Stimulated activated CD4-positive, alpha-beta T cell treated with anti-CD3 and anti-CD28 coated beads, Interleukin-4, amount 100 ng/mL, for 48 hours (primary cell): ENCODE results near the gene GRIN2C.
"Not testable (repeated sequence)": the region's sequence is repeated elsewhere in the genome, so short reads cannot be mapped to it uniquely, and the experiment has no call there.

Experiments used
- DNase-seq, 2 donors: peaks; one replicate each; pipeline ENCODE4 v3.0.0-alpha.2; 2020; ENCODE audit warnings: low read depth in 2 of 2

GRIN2C gene

DNA sequence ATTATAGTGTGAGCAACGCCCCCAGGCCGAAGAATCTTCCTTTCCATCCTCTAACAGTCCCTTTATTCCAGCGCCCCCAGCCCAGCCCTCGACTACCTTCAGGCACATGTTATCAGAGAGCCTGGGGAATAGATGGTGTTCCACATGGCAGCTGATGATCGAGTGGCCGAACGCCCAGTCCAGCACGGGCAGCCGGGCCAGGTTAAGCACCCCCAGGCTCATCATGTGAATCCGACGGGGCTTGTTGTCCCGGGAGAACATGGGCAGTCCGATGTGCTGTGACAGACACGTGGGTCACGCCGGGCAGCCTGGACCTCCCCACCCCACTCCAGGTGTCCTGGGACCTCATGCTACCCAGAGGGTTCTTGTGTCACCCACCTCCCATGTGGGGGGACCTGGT, 19.6 kb upstream of the GRIN2C start:
- no peak for DNase-seq

DNA sequence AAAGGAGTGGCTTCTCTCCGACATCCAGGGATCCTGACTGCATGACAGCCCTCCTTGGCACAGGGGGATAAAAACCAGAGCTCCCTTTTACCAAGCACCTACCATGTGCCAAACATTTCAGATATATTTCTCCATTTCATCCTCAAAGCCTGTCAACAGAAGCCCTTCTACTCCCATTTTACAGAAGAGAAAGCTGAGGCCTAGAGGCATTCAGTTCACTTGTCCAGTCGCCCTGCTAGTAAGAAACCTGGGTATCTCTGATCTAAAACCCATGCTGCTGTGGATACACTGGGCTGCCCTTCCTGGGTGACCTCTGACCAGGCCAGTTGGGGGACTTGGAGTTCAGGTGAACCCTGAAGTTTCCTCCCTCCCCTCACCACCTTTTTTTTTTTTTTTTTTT, 19.0 kb upstream of the GRIN2C start:
- no peak for DNase-seq

DNA sequence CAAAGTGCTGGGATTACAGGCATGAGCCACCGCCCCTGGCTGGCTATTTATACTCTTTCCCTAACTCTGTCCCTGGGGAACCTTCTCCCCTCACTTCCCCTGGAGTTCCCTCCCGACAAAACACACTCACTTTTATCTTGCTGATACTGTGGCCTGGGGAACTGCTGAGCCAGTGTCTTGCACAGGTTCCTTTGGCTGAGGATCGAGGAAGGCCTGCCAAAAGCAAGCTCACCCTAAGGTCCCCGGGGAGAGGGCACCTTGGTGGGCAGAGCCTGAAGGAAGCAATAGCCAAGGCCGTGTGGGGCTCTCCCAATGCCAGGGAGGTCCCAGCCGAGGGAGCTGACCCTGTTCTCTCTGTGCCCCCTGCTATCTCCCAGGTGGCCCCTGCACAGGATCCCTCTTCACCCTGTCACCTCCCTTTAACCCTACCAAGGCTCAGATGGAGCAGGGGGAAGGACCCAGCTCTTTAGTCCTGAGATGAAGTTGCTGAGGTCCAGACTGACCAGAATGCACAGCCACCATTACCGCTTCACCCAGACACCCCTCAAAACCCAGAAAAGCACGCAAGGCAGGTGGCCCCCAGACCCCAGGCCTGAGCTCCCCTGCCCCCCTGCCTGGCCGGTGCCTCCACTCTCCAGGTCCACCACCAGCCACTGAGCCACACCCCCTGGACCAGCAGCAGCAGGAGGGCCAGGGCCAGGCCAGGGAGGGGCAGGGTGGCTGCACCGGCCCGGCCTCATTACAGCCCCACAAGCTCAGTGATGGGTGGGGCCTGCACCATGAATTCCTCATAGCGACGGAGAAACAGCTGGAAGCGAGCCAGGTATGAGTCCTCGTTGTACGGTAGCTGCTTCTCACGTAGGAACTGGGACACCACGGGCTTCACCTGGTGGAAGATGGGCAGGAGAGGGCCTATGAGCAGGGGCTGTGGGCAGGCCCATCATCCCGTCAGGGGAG, 18.2 kb upstream of the GRIN2C start:
- DNase-seq, result no peak

DNA sequence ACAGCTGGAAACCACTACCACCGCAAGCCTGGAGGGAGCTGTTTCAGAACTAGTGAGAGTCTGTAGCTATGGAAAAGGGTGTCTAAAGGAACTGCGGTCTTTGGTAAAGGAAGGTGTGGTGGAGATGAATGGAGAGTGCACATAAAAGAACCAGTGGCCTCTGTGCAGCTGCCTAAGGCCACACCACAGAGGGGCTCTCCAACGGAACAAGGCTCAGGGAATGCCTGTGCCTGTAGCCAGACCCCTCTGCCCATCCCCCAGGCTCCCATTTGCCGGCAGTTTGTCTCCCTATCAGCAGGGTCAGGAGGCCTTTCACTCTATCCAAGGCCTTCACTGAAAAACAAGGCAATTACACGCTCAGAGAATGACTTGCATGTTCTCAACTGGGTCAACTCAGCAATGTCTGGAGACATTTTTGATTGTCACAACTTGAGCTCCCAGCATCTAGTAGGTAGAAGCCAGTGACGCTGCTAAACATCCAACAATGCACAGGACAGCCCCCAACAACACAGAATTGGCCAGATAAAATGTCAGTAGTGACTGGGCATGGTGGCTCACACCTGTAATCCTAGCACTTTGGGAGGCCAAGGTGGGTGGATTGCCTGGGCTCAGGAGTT, 16.4 kb upstream of the GRIN2C start:
- no peak for DNase-seq

DNA sequence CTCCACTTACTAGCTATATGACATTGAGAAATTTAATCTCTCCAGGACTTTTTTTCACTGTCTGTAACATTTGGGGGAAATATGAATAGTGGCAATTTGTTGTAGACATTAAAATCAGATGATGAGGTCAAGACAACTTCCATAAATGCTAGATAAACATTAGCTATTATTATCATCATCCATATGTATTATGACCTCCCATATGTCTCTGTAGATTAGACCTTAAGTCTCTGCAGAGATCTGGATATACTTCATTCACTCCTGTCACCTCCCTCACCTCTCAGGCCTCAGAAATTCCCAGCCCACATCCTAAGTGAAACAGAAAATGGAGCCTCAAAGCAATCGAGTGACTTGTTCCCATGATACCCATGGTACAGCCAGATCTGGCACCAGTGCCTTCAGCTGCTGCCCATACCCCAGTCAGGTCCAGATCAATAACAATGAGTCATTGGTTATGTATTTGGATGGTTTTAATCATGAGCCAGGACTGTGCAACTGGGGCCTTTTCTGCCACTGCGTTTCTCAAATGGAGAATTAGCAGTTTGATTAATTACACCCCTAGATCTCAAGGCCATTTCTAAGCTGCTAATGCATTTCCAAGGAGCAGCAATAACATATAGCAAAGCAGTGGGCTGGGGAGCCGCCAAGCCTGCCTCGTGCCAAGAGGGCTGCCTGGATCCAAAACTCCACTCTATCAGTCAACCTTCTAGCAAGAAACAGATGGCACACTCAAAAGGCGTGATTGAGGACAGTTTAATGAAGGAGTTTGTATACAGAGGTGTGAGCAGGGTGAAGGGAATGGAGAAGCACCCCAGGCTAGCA, 15.7 kb upstream of the GRIN2C start:
- DNase-seq, result no peak

DNA sequence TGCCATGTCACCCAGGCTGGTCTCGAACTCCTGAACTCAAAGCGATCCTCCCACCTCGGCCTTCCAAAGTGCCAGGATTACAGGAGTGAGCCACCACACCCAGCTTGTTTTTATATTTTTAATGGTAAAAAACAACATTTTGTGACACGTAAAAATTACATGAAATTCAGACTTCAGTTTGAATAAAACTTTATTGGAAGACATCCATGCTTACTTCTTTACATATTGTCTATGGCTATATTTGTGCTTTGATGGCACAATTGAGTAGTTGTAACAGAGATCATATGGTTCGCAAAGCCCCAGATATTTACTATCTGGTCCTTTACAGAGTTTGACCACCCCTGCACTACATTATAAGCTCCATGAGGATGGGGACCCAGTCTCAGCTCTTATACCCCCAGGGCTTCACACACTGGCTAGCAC, 14.9 kb upstream of the GRIN2C start:
- DNase-seq, result no peak

DNA sequence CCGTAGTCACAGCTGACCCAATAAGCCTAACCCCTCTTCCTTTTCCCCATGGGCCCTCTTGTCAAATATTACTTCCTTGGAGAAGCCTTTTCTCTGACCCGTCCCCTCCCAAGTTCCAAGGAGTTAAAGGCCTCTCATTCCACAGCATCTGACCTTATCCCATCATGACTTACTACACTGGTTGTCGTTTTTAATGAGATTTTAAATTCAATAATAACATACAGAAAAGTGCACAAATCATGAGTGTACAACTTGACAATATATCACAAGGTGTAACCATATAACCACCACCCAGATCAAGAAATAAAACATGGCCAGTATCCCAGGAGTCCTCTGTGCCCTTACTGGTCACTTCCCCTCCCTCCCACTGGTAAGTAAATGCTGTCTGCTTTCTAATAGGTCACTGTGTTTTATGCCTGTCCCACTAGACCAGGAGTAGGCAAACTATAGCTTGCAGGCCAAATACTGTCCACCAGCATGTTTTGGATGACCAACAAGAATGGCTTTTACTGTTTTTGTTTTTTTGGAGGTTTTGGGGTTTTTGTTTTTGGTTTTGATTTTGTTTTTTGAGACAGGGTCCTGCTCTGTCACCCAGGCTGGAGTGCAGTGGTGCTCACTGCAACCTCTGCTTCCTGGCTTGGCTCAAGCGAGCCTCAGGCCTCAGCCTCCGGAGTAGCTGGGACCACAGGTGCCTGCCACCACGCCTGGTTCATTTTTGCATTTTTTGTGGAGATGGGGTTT, 14.4 kb upstream of the GRIN2C start:
- DNase-seq, result no peak

DNA sequence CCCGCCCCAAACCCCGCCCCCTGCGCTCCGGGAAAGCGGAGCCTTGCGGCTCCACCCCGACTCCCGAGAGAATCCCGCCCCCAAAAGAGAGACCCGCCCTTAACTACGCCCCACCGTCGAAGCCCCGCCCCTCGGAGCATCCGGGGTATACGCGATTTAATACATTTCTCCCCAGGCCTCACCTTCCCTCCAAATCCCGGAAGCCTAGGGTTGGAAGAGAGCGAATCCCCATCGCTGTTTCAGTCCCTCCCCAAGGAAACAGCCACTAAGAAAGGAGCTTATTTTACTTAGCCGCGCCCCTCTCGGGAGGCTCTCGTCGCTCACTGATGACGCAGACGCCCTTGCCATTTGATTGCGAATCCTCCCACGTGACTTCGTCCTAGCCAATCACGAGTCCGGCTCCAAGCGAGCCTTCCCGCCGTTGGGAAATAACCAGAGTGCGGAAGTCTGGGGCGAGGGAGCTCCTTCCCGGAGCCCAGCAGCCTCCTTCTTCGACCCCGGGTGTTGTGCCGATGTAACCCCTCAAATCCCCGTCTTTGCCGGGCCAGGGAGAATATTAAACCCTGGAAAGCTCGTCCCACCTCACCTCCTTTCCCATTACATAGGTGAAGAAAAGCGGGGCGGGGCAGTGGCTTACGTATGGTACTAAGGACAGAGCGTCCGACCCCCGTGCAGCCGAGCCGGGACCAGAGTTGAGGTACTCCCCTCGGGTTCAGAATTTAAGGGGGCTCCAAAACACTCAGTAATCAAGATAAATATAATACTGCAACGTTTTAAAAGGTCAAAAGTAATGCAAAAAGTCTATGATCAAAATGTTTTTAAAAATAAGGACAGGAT, 13.6 kb upstream of the GRIN2C start:
- peak; percentile 99 for DNase-seq

DNA sequence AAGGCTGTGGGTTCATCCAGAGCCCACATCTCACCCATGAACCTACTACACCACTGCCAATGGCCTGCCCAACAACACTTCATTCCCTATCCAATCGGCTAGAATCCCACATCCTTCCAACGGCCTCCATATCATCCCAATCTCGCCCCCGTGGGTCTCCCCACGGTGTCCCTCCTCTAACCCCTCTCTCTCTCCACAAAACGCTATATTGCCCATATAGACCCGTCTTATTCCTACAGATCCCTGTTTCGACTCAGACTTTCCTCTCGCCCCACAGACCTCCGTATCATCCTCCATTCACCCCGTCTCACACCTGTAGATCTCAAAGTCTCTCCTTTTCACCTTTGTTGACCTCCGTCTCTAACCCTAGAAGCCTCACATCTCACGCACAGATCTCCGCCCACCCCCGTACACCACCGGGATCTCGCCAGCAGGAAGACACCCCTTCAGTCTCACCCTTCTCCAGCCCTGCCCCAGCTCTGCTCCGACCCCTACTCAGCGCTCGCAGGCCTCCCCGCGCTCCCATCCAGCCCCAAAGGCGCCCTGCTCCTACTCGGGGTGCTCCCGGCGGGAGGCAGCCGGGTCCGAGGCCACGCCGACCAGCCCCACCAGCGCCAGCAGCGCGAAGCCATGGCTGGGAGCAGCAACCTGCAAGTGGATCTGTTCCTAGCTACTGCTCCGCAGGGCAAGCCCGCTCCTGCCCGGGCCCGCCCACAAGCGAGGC, 12.8 kb upstream of the GRIN2C start, which contains the start of gene FDXR:
Gene FDXR, minus strand, starts transcription at position 682 of the 724 bp plus-strand sequence. Its CDS starts 50 bp downstream, at position 632.
- peak in 1 of 2 donors; percentile 22 for DNase-seq

DNA sequence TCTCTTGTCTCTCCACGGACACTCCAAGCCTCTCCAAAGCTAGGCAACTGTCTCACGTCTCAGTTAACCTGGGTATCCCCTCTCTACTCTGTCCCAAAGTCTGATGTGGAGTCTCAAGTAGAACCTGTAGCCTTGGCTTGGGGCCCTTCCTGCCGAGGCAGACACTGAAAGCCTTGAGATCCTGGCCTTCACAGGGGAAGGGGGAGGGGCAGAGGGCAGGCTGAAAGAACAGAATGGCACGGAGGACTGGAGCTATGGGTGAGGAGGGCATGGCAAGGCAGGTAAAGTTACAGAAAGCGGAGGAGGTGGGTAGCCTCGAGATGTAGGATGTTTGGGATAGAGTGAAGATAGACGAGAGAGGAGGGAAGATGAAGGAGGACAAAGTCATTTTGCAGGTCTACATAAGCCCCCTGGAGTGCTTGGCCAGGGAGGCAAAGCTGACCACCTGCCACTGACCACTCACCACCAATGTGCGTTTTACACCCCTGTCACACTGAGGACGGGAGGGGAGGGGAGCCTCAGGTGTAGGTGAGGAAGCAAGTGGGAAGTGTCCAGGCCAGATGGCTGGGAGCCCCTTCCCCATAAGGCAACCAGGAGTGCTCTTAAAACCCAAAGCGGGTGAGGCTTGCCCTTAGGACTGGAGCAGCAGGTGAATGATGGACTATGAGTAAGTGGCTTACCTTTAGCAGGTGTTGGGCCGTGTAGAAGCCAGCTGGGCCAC, 11.8 kb upstream of the GRIN2C start:
- no peak for DNase-seq

DNA sequence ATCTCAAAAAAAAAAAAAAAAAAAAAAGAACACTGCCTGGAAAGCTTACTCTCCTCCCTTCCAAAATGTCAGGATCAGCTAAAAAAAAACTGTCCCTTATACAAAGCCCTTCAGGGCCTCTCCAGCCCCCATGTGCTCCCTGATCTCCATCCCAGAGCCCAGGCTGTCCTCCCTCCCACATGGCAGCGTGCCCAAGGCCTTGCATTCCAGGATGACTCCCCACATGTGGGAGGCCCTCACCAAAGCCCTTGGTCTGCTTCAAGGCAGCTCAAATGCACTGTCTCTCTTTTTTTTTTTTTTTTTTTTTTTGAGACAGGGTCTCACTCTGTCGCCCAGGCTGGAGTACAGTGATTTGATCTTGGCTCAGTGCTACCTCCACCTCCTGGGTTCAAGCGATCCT, 10.8 kb upstream of the GRIN2C start:
- DNase-seq, result no peak

DNA sequence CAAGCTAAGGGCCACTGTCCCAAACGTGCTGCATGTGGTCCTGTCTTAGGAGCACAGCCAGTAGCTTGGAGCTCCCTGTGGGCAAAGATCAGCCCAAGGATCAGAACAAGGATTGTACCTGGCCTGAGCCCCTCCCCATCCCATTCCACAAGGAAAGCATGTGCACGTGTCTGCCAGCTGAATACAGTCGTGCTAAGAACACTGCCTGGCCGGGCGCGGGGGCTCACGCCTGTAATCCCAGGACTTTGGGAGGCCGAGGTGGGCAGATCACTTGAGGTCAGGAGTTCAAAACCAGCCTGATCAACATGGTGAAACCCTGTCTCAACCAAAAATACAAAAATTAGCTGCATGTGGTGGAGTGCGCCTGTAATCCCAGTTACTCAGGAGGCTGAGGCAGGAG, 10.3 kb upstream of the GRIN2C start:
- DNase-seq, result not testable (repeated sequence)

DNA sequence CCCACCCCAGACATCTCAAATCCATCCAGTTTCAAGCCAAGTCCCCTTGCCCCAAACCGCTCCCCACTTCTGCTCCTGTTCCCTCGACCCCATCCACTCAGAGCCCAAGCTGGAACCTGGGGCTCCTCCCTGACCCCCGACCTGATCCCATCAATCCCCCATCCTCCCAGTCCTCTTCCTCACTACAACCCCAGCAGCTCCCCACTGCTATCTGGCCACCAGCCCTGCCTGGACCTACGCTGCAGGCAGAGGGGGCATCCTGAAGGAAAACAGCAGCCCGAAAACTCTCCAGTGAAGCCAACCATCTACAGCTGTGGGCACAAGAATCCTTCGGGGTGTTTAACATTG, 9.2 kb upstream of the GRIN2C start:
- DNase-seq, result no peak

DNA sequence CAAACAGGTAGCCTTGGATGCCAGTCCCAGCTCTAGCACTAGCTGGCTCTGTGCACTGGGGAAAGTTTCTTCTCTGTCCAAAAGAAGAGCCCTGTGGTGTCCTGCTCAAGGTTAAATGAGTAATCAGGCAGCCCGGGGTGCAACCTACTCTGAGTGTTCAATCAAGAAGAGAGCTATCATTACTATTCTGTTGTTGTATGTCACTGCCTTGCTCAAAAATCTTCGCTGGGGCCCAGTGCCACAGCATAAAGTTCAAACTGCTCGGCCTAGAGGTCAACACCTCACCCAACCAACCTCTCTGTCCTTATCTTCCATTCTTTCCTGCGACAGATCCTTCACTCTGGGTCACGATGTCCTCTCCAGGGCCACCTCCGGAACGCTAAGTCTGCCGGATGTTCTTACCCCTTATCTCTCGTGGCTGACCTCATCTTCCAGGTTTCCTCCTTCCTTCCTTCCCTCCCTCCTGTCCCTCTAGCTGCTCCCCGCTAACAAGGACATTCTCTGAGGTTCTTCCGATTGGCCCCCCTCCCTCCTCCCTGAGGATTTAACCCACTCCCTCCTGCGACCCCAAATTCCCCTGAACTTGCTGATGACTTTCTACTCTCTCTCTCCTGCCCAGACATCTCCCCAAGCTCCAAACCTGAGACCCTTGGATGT, 8.7 kb upstream of the GRIN2C start:
- no peak for DNase-seq

DNA sequence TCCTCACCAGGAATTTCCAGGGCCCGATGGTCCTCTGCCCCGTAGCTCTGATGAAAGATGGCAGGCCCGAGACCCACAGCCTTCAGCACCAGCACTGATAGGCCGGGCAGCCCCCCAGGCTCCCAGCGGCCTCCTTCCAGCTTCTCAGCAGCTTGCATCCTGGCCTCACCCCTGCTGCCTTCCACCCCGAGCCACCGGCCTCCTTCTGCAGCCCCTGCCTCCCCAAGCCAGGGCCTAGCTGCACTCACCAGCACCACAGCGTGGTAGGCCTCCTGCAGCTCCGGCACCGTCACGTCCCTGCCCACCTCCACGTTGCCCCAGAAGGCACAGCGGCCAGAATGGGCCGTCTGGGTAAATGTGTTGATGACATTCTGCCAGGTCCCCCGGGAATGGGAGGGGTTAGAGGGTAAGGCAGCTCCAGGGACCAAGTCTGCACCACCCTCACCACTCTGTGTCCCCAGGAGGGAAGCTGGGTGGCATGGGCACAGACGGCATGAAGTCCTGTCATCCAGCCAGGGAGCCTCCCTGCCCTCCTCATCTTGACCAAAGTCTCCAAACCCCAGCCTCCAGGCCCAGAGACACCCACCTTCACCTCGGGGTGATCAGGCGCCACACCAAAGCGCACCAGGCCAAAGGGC, 6.6 kb upstream of the GRIN2C start:
- no peak for DNase-seq

DNA sequence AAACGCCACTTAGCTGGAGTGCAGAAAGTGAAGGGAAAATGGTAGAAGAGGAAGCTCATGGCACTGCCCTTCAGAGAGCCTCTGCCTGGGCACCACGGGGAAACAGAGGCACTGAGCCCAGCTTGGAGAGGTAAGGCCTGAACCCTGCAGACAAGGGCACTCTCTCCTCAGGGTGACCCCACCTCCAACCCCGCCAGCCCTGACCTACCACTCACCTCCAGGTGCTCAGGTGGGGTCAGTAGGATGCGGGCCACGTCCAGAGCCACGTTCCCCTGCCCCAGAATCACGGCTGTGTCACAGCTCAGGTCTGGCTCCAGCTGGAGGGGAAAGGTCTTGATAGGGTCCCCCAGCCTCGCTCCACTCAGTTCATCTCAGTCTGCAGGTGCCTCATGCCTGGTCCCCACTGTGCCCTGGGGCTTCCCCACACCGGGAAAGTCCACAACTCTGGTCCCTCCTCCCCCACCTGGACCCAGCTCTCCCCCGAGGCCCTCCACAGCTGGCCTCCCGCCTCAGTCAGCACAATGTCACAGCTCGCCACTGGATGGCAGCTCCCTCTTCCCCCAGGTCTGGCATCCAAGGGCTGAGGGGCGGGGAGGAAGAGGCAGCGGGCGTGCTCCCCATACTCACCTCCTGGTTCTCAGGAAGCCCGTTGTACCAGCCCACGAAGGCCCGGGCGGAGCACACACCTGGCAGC, 6.0 kb upstream of the GRIN2C start:
- DNase-seq, result no peak

DNA sequence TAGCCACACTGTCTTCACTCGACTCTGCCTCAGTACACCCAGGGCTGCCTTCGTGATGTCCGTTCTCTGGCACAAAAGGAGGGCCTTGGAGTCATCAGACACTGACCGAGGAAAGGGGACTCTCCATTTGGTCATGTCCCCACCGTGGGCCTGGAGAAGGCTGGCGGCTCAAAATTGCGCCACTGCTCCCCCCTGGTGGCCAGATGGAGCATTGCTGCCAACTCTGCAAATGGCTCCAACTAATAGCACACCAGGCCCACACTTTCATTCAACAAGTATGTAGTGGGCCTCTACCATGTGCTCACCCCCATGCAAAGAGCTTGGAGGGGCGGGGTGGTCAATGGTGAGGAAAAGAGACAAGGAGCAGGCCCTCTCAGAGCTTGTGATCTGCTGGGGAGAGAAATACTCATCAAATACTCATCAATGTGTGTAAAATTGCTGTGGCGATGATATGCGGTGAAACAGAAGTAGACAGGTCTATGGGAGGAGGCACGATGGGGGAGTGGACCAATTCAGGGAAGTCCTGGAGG, 5.2 kb upstream of the GRIN2C start:
- peak; percentile 63 to 67 for DNase-seq
